Right kidney (tissue), 1 donor: ENCODE results near the gene MAGI1.

ENCODE experiments used
- DNase-seq: peaks from one replicate; pipeline ENCODE4 v3.0.0-alpha.2; 2016

MAGI1 gene

GRCh38 chr3:66014056-66014455 lies 24.7 kb downstream of the MAGI1 start:
- no peak for DNase-seq

- no peak for DNase-seq
Observed at GRCh38 chr3:66012711-66013110, 26.0 kb downstream of the MAGI1 start.

- no peak for DNase-seq
Observed at GRCh38 chr3:66010739-66011655, 27.7 kb downstream of the MAGI1 start.

GRCh38 chr3:66010348-66010738 lies 28.4 kb downstream of the MAGI1 start:
- DNase-seq: no peak

GRCh38 chr3:66004244-66004643 lies 34.5 kb downstream of the MAGI1 start:
- no peak for DNase-seq

- DNase-seq: no peak
Observed at GRCh38 chr3:66001626-66002025, 37.1 kb downstream of the MAGI1 start.

- DNase-seq: no peak
Observed at GRCh38 chr3:66000506-66000905, 38.2 kb downstream of the MAGI1 start.

- DNase-seq: no peak
Observed at GRCh38 chr3:65999606-66000005, 39.1 kb downstream of the MAGI1 start.

- no peak for DNase-seq
Observed at GRCh38 chr3:65996589-65996988, 42.1 kb downstream of the MAGI1 start.

- DNase-seq: no peak
Observed at GRCh38 chr3:65995515-65995914, 43.2 kb downstream of the MAGI1 start.

- no peak for DNase-seq
Observed at GRCh38 chr3:65995030-65995429, 43.7 kb downstream of the MAGI1 start.

GRCh38 chr3:65993134-65993900 lies 45.4 kb downstream of the MAGI1 start:
- DNase-seq: no peak

- DNase-seq: no peak
Observed at GRCh38 chr3:65992106-65992505, 46.6 kb downstream of the MAGI1 start.

- no peak for DNase-seq
Observed at GRCh38 chr3:65988411-65989180, 50.1 kb downstream of the MAGI1 start.

GRCh38 chr3:65986285-65986684 lies 52.4 kb downstream of the MAGI1 start:
- no peak for DNase-seq

- DNase-seq: no peak
Observed at GRCh38 chr3:65984975-65985374, 53.7 kb downstream of the MAGI1 start.

- DNase-seq: no peak
Observed at GRCh38 chr3:65983100-65983499, 55.6 kb downstream of the MAGI1 start.

GRCh38 chr3:65979731-65980130 lies 59.0 kb downstream of the MAGI1 start:
- no peak for DNase-seq

- no peak for DNase-seq
Observed at GRCh38 chr3:65979162-65979561, 59.6 kb downstream of the MAGI1 start.

- no peak for DNase-seq
Observed at GRCh38 chr3:65978116-65978515, 60.6 kb downstream of the MAGI1 start.

GRCh38 chr3:65975032-65975431 lies 63.7 kb downstream of the MAGI1 start:
- DNase-seq: no peak

- DNase-seq: no peak
Observed at GRCh38 chr3:65974509-65974908, 64.2 kb downstream of the MAGI1 start.

- no peak for DNase-seq
Observed at GRCh38 chr3:65972765-65973164, 66.0 kb downstream of the MAGI1 start.
